GM12892 (cell line): Measurements from ENCODE around the gene ITSN1.

ENCODE experiments used
- POLR2A ChIP-seq: IDR thresholded peaks from 2 replicates; pipeline ENCODE4 v1.6.1; 2011; ENCODE audit warnings: low read depth, low read length, control low read depth
- TAF1 ChIP-seq: IDR thresholded peaks from 2 replicates; pipeline ENCODE4 v1.6.1; 2011; ENCODE audit warnings: low read depth, mild to moderate bottlenecking, control low read depth, low read length, borderline replicate concordance

DNA sequence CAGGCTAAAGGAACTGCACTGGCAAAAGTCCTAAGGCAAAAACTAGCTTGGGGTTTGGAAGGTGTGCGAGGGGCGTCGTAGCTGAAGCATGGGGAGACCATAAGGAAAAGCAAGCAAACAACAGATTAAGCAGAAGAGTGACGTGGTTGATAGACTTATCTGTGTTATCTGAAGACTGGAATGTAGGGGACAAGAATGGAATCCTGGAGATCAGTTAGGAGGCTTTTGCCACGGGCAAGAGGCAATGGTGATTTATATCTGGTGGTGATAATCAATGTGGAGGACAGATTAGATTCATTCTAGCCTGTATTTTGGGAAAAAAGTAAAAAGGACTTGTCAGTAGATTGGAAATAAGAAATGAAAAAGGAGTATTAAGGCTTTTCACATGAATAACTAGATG, 97.4 kb downstream of the ITSN1 start:
- TF ChIP-seq POLR2A, result no peak
- no peak for TF ChIP-seq TAF1
